Upper lobe of left lung (tissue), 4 donors: ENCODE results near the gene TTC39A.

ENCODE experiments used
- POLR2A ChIP-seq, 4 donors: fragments of 450-650 bp; IDR thresholded peaks; one replicate each; pipeline ENCODE4 v1.5.1; 2016 to 2017; ENCODE audit warnings: antibody characterized with exemption in 4 of 4, mild to moderate bottlenecking in 2 of 4
- POLR2AphosphoS5 ChIP-seq, 2 donors: sonication (generic); formaldehyde crosslinking; IDR thresholded peaks; one replicate each; pipeline ENCODE4 v1.5.1; 2017; ENCODE audit warnings: antibody characterized with exemption in 2 of 2
- TF ChIP-seq, protein P1 (sequence below), 6 experiments: fragments of 450-650 bp in 4 of 6; fragments of 200-600 bp in 2 of 6; sonication (generic) in 2 of 6; IDR thresholded peaks; one replicate each; pipeline ENCODE4 v1.5.1; 2016 to 2019; ENCODE audit warnings: antibody characterized with exemption in 6 of 6

DNA sequence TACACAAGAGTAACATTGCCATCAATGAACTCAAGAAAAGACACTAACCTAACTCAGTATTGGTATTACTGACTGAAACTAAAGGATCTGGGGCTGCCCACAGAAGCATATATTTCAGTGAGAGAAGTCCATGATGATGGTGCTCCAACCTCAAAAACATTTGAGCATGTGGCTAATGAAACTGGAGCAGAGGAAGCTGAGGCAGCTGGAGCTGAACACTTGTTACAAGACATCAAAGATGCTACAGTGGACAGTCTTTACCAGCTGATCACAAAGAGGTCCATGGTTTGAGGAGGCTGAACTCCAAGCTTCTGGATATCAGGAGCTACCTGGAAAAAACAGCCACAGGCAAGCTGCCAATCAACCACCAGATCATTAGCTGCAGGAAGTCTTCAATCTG is 42.2 kb upstream of the TTC39A start:
- TF ChIP-seq, protein P1, sequence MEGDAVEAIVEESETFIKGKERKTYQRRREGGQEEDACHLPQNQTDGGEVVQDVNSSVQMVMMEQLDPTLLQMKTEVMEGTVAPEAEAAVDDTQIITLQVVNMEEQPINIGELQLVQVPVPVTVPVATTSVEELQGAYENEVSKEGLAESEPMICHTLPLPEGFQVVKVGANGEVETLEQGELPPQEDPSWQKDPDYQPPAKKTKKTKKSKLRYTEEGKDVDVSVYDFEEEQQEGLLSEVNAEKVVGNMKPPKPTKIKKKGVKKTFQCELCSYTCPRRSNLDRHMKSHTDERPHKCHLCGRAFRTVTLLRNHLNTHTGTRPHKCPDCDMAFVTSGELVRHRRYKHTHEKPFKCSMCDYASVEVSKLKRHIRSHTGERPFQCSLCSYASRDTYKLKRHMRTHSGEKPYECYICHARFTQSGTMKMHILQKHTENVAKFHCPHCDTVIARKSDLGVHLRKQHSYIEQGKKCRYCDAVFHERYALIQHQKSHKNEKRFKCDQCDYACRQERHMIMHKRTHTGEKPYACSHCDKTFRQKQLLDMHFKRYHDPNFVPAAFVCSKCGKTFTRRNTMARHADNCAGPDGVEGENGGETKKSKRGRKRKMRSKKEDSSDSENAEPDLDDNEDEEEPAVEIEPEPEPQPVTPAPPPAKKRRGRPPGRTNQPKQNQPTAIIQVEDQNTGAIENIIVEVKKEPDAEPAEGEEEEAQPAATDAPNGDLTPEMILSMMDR (IDR thresholded peaks at IDR 0.05) = no peak
- no peak for TF ChIP-seq POLR2AphosphoS5 (IDR thresholded peaks at IDR 0.05)
- TF ChIP-seq POLR2A (IDR thresholded peaks at IDR 0.05) = no peak
